ENCODE measurements around the gene ZNF782.
"Not testable (repeated sequence)": the region's sequence is repeated elsewhere in the genome, so short reads cannot be mapped to it uniquely, and the experiment has no call there.

Gene ZNF782

GRCh38 chr9:96854651-96855273, 448 bp upstream of the ZNF782 start:
- DNase-seq (ENCODE audit: low spot score) = no peak

GRCh38 chr9:96852676-96853075, 1.6 kb downstream of the ZNF782 start:
- DNase-seq (ENCODE audit: low spot score) = no peak

GRCh38 chr9:96844040-96844439, 10.3 kb downstream of the ZNF782 start:
- no peak for DNase-seq (ENCODE audit: low spot score)

GRCh38 chr9:96818533-96818932, 35.8 kb downstream of the ZNF782 start:
- DNase-seq (ENCODE audit: low spot score) = no peak

DNA sequence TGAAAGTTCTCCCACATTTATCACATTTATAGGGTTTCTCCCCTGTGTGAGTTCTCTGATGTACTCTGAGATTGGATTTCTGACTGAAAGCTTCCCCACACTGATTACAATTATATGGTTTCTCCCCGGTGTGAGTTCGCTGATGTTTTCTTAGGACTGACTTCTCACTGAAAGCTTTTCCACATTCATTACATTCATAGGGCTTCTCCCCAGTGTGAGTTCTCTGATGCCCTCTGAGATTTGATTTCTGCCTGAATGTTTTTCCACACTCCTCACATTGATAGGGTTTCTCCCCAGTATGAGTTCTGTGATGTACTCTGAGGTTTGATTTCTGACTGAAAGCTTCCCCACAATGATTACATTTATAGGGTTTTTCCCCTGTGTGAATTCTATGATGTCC, 36.3 kb downstream of the ZNF782 start:
- no peak for DNase-seq (ENCODE audit: low spot score)

- no peak for DNase-seq (ENCODE audit: low spot score)
Measured at GRCh38 chr9:96813607-96814006, 40.7 kb downstream of the ZNF782 start.

GRCh38 chr9:96798959-96799358, 55.4 kb downstream of the ZNF782 start:
- not testable (repeated sequence) for DNase-seq (ENCODE audit: low spot score)

DNA sequence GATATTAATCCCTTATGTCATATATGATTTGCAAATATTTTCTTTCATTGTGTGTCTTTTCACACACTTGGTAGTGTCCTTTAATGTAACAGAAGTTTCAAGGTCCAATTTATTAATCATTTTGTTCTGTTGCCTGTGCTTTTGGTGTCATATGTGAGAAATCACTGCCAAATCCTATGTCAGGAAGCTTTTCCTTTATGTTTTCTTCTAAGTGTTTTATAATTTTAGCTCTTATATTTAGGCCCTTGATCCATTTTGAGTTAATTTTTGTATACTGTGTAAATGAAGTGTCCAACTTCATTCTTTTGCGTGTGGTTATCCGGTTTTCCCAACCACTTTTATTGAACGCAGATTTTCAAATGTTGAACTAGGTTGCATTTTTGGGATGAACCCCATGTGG, 70.3 kb downstream of the ZNF782 start:
- DNase-seq (ENCODE audit: low spot score) = no peak

GRCh38 chr9:96782235-96782634, 72.1 kb downstream of the ZNF782 start:
- no peak for DNase-seq (ENCODE audit: low spot score)

DNA sequence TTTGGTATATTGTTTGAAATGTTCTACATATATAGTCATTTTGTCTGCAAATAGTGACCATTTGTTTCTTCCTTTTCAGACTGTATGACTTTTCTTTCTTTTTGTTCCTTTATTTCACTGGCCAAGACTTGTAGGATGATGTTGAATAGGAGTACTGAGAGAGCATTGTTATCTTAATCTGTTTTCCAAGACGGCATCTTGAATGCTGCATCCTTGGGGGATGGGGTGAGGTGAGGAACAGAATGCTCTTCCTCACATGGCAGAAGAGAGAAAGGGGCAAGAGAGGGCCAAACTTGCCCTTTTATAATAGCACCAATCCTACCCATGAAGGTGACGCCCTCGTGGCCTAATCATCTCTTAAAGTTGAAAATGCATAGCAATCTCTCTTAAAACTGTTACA, 72.8 kb downstream of the ZNF782 start:
- DNase-seq (ENCODE audit: low spot score) = no peak

- no peak for DNase-seq (ENCODE audit: low spot score)
Measured at GRCh38 chr9:96779089-96779488, 75.2 kb downstream of the ZNF782 start.

- DNase-seq (ENCODE audit: low spot score) = no peak
Measured at GRCh38 chr9:96777426-96777864, 76.9 kb downstream of the ZNF782 start.

- no peak for DNase-seq (ENCODE audit: low spot score)
Measured at GRCh38 chr9:96771124-96771523, 83.2 kb downstream of the ZNF782 start.

- DNase-seq (ENCODE audit: low spot score) = no peak
Measured at GRCh38 chr9:96769989-96770388, 84.3 kb downstream of the ZNF782 start.
